Measurements from ENCODE around the gene RPL41.

The RPL41 gene

DNA sequence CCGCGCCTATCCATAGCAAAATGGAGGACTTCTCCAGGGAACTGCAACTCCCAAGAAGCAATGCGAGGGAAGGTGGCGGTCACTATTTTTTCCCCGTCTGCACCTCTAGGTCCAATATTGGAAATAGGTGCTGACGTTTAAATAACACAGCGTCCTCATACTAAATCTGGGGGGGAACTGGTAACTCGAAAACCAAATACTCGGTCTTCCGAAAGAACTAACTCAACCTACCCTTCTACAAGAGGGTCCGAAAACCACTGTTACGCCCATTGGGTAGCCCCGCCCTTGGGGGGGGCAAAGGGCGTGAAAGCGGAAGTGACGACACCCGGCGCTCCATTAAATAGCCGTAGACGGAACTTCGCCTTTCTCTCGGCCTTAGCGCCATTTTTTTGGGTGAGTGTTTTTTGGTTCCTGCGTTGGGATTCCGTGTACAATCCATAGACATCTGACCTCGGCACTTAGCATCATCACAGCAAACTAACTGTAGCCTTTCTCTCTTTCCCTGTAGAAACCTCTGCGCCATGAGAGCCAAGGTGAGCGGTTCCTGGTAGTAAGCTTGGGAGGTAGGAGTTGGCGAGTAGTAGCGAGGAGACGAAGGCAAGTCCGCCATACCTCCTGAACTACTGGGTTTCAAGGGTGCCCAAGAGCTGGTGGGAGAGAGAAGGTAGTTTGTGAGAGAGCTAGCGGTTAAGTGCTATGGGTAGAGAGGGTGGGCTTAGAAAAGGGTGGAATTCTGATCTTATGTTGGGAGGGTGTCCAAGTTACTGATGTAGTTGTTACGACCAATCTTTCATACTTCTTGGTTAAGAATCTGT lies at the start of gene RPL41:
RPL41 (plus strand) TSS at position 367 of the 815 bp plus-strand sequence.
- H3K4me3 ChIP-seq (ENCODE audit: low read depth, low read length): peak within 1 kb of the TSS; percentile 69
- peak within 1 kb of the TSS; percentile 99 for H3K27ac ChIP-seq (ENCODE audit: extremely low read depth, low read depth, low read length)
- ChIA-PET CTCF (interaction anchor here (0.6 to 5.0 kb wide), 11 partner anchors 9 to 598 kb away, joined by 3 to 86 read pairs (median 4); partner anchors contain the start of genes ESYT1, PA2G4 and SMARCC2), POLR2A (interaction anchor here (0.6 to 6.1 kb wide), 16 partner anchors 9 to 378 kb away, joined by 3 to 165 read pairs (median 12); partner anchors contain the start of genes CNPY2, ERBB3, ESYT1 and PA2G4)
- H3K4me1 ChIP-seq (ENCODE audit: control insufficient read depth, insufficient read depth, low read length): peaks cover 5% of the 10 kb centered on the region
- peaks cover 9 to 58% of the 10 kb centered on the region in 2 experiments; a peak in 2 of 3 replicates for H3K36me3 ChIP-seq (ENCODE audit: control insufficient read depth in 2 of 2, insufficient read depth in 1 of 2, low read length in 2 of 2)
- H3K9me3 ChIP-seq (ENCODE audit: control insufficient read depth, insufficient read depth, low read depth, low read length): no peaks in the 10 kb centered on the region
- TF ChIP-seq, protein P1, sequence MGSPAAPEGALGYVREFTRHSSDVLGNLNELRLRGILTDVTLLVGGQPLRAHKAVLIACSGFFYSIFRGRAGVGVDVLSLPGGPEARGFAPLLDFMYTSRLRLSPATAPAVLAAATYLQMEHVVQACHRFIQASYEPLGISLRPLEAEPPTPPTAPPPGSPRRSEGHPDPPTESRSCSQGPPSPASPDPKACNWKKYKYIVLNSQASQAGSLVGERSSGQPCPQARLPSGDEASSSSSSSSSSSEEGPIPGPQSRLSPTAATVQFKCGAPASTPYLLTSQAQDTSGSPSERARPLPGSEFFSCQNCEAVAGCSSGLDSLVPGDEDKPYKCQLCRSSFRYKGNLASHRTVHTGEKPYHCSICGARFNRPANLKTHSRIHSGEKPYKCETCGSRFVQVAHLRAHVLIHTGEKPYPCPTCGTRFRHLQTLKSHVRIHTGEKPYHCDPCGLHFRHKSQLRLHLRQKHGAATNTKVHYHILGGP (tag by site-specific recombination; IDR thresholded peaks at IDR 0.05): no peak
- TF ChIP-seq ZNF623 (tag by site-specific recombination; IDR thresholded peaks at IDR 0.05) (no peak), TRIM28 (IDR thresholded peaks at IDR 0.05; ENCODE audit: borderline replicate concordance, low read length) (peak; percentile 77), YY1 (tag by site-specific recombination; IDR thresholded peaks at IDR 0.05) (peak; percentile 94), ZNF138 (tag by site-specific recombination; IDR thresholded peaks at IDR 0.05; ENCODE audit: borderline replicate concordance) (no peak), GLIS2 (tag by site-specific recombination; IDR thresholded peaks at IDR 0.05) (peak; percentile 23; the same call in 1 of the 2 replicates), HOXD13 (CRISPR knock-in tag; IDR thresholded peaks at IDR 0.05; ENCODE audit: borderline replicate concordance) (no peak), ZNF19 (tag by site-specific recombination; IDR thresholded peaks at IDR 0.05; ENCODE audit: low read depth) (0 out of 2 replicates have a peak, but pooled peaks have one; percentile 41), ZBTB8A (tag by site-specific recombination; IDR thresholded peaks at IDR 0.05) (no peak; the same call in 1 of the 2 replicates), ZNF311 (tag by site-specific recombination; IDR thresholded peaks at IDR 0.05; ENCODE audit: borderline replicate concordance) (no peak), WT1 (tag by site-specific recombination; IDR thresholded peaks at IDR 0.05) (peak; percentile 51; the same call in 1 of the 2 replicates), ZNF292 (tag by site-specific recombination; IDR thresholded peaks at IDR 0.05; ENCODE audit: borderline replicate concordance, low read depth) (no peak), ZNF555 (tag by site-specific recombination; conservative IDR thresholded peaks at IDR 0.05) (no peak), KLF10 (tag by site-specific recombination; IDR thresholded peaks at IDR 0.05) (peak; percentile 67), ZNF670 (tag by site-specific recombination; IDR thresholded peaks at IDR 0.05; ENCODE audit: low read depth) (no peak), ZNF266 (tag by site-specific recombination; IDR thresholded peaks at IDR 0.05; ENCODE audit: low read depth) (no peak), SCRT1 (tag by site-specific recombination; IDR thresholded peaks at IDR 0.05; ENCODE audit: borderline replicate concordance) (no peak), ZNF335 (tag by site-specific recombination; conservative IDR thresholded peaks at IDR 0.05) (peak; percentile 98), ZNF548 (tag by site-specific recombination; IDR thresholded peaks at IDR 0.05) (no peak), ZNF521 (tag by site-specific recombination; IDR thresholded peaks at IDR 0.05) (no peak), PRDM1 (tag by site-specific recombination; IDR thresholded peaks at IDR 0.05) (no peak; the same call in 1 of the 2 replicates), ZNF48 (tag by site-specific recombination; IDR thresholded peaks at IDR 0.05) (no peak), YY2 (tag by site-specific recombination; IDR thresholded peaks at IDR 0.05) (peak; percentile 87), ZNF114 (tag by site-specific recombination; IDR thresholded peaks at IDR 0.05) (no peak)
- TF ChIP-seq, protein P2, sequence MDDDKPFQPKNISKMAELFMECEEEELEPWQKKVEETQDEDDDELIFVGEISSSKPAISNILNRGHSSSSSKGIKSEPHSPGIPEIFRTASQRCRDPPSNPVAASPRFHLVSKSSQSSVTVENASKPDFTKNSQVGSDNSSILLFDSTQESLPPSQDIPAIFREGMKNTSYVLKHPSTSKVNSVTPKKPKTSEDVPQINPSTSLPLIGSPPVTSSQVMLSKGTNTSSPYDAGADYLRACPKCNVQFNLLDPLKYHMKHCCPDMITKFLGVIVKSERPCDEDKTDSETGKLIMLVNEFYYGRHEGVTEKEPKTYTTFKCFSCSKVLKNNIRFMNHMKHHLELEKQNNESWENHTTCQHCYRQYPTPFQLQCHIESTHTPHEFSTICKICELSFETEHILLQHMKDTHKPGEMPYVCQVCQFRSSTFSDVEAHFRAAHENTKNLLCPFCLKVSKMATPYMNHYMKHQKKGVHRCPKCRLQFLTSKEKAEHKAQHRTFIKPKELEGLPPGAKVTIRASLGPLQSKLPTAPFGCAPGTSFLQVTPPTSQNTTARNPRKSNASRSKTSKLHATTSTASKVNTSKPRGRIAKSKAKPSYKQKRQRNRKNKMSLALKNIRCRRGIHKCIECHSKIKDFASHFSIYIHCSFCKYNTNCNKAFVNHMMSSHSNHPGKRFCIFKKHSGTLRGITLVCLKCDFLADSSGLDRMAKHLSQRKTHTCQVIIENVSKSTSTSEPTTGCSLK (tag by site-specific recombination; IDR thresholded peaks at IDR 0.05): no peak
- TF ChIP-seq, protein P3, sequence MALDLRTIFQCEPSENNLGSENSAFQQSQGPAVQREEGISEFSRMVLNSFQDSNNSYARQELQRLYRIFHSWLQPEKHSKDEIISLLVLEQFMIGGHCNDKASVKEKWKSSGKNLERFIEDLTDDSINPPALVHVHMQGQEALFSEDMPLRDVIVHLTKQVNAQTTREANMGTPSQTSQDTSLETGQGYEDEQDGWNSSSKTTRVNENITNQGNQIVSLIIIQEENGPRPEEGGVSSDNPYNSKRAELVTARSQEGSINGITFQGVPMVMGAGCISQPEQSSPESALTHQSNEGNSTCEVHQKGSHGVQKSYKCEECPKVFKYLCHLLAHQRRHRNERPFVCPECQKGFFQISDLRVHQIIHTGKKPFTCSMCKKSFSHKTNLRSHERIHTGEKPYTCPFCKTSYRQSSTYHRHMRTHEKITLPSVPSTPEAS (tag by site-specific recombination; IDR thresholded peaks at IDR 0.05): peak; percentile 28; the same call in 1 of the 2 replicates
- TF ChIP-seq, protein P4, sequence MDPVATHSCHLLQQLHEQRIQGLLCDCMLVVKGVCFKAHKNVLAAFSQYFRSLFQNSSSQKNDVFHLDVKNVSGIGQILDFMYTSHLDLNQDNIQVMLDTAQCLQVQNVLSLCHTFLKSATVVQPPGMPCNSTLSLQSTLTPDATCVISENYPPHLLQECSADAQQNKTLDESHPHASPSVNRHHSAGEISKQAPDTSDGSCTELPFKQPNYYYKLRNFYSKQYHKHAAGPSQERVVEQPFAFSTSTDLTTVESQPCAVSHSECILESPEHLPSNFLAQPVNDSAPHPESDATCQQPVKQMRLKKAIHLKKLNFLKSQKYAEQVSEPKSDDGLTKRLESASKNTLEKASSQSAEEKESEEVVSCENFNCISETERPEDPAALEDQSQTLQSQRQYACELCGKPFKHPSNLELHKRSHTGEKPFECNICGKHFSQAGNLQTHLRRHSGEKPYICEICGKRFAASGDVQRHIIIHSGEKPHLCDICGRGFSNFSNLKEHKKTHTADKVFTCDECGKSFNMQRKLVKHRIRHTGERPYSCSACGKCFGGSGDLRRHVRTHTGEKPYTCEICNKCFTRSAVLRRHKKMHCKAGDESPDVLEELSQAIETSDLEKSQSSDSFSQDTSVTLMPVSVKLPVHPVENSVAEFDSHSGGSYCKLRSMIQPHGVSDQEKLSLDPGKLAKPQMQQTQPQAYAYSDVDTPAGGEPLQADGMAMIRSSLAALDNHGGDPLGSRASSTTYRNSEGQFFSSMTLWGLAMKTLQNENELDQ (tag by site-specific recombination; IDR thresholded peaks at IDR 0.05; ENCODE audit: low read depth): no peak
- TF ChIP-seq, protein P5, sequence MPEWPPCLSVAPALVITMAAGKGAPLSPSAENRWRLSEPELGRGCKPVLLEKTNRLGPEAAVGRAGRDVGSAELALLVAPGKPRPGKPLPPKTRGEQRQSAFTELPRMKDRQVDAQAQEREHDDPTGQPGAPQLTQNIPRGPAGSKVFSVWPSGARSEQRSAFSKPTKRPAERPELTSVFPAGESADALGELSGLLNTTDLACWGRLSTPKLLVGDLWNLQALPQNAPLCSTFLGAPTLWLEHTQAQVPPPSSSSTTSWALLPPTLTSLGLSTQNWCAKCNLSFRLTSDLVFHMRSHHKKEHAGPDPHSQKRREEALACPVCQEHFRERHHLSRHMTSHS (tag by site-specific recombination; IDR thresholded peaks at IDR 0.05): 0 out of 2 replicates have a peak, but pooled peaks have one; percentile 10

Data from HEK293 (cell line).